SIG-M5 (cell line): Measurements from ENCODE around the gene PLIN3.
"Not testable (repeated sequence)": the region's sequence is repeated elsewhere in the genome, so short reads cannot be mapped to it uniquely, and the experiment has no call there.

ENCODE experiments used
- DNase-seq: peaks from one replicate; lab custom pipeline; 2025; lab: John Stamatoyannopoulos, UW

PLIN3 gene, protein sequence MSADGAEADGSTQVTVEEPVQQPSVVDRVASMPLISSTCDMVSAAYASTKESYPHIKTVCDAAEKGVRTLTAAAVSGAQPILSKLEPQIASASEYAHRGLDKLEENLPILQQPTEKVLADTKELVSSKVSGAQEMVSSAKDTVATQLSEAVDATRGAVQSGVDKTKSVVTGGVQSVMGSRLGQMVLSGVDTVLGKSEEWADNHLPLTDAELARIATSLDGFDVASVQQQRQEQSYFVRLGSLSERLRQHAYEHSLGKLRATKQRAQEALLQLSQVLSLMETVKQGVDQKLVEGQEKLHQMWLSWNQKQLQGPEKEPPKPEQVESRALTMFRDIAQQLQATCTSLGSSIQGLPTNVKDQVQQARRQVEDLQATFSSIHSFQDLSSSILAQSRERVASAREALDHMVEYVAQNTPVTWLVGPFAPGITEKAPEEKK

DNA sequence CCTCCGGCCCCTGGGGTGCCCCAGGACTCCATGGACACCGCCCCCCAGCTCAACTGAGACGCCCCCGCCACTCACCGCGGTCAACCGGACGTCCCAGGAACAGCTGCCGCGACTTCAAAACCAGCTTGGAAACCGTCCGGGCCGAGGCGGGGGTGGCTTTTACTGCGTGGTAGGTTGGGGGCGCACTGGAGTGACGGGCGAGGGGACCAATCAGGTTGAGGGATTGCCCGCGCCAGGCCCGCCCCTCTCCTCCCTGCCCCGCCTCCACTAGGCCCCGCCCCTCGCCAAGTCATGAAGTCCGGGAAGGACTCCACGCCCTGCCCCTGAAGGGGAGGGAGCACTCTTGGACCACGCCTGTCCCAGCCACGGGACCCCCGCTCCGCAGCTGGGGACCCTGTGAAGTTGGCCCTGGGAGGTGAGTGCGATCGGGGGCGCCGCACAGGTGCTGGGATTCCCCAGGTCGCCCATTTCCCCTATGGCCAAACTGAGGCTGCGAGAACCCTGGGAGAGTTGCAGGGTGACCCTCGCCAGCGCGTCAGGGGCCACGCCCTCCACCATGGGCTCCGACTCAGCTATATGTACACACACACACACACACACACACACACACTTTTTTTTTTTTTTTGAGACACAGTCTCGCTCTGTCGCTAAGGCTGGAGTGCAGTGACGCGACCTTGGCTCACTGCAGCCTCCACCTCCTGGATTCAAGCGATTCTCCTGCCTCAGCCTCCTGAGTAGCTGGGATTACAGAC is at the start of gene PLIN3:
PLIN3 (minus strand) TSS at position 134 of the 752 bp plus-strand sequence. CDS start 6,273 bp downstream, outside the sequence.
- peak; percentile 22 for DNase-seq

DNA sequence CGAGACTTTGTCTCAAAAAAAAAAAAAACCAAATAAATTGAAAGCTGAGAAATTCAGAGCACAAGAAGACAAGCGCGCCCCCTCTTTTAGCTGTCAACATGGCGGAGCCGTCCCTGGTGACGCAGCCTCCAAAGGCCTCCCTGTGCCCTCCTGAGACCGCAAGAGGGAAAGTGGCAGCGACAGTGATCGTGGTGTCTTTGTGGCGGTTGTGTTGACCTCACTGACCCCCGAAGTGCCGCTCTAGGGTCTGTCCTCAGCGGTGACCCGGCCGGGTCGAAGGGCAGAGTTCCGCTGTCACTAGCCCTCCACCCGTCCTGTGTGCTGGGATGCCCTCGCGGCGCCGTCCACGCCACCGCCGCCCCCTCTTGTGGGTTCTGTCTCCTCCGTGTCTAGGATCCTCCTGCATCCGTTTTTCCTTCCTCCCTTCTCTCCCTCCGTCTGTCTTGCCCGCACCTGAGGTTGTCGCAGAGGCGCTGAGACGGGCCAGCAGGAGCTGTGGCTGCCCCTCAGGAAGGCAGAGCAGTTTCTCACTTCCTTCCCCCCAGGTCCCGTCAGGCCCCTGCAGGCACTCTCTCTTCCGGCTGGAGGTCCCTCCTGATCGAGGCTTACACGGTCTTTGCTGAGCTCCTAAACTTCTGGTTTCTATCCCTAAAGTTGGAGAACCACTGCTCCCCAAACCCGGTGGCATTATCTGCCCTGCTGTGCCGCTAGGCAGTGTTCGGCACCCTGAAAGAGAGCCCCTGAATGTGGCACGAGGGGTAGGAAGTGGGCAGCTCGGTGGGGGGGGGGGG is 49.0 kb upstream of the PLIN3 start:
- DNase-seq = no peak

DNA sequence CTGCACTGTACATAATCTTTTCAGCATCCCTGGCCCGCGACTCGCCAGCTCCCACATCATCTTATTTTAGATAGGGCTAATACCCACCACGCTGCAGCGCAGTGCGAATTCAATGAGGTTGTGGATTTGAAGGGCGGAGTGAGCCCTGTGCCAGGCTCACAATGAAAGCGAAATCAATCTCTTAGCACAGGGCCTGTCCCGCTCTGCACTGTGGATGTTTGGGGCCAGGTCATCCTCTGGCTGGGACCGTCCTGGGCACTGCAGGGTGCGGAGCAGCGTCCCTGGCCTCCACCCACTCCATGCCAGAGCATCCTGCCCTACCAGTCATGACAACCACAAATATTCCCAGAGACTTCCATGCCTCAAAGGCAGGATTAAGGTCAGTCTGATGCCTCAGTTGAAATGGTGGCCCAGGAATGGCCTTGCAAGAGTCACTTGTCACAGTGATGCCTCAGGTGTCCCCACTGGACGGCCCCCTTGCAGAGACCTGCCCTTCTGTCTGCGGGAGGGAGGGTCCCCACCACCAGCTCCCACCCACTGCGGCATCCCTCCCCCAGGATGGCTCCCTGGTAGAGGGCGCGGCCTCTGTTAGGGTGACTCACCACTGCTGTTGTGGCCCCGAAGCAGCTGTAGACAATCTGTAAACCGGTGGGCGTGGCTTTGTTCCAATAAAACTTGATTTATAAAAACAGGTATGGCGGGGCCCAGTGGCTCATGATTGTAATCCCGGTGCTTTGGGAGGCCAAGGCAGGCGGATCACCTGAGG is 47.5 kb upstream of the PLIN3 start:
- no peak for DNase-seq

DNA sequence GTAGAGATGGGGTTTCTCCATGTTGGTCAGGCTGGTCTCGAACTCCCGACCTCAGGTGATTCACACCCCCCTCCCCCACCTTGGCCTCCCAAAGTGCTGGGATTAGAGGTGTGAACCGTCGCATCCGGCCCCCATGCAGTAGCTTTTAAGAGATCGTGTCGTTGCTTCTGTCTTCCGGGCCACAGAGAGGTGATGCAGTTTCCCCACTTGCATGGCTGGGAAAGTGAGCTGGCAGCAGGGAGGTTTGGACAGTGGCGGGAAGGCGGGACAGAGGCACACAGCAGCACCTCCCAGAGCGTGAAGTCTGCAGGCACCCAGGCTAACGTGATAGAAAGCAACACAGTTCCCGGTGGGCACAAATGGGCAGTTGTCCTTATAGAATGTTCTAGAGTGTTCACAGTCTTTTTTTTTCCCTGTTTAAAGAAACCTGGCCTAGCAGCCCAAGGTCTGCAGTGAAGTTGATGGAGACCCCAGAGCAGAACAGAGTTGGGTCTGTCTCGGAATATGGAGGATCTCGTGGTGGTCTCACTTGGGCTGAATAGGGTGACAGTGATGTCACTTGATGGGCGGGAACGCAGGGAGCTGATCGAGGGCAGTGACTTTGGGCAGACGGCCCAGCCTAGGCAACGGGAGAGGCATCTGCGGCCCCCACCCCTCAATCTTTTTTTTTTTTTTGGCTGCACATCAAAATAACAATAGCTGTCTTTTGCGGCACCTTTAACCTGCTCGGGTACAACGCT is 46.7 kb upstream of the PLIN3 start:
- DNase-seq = no peak

DNA sequence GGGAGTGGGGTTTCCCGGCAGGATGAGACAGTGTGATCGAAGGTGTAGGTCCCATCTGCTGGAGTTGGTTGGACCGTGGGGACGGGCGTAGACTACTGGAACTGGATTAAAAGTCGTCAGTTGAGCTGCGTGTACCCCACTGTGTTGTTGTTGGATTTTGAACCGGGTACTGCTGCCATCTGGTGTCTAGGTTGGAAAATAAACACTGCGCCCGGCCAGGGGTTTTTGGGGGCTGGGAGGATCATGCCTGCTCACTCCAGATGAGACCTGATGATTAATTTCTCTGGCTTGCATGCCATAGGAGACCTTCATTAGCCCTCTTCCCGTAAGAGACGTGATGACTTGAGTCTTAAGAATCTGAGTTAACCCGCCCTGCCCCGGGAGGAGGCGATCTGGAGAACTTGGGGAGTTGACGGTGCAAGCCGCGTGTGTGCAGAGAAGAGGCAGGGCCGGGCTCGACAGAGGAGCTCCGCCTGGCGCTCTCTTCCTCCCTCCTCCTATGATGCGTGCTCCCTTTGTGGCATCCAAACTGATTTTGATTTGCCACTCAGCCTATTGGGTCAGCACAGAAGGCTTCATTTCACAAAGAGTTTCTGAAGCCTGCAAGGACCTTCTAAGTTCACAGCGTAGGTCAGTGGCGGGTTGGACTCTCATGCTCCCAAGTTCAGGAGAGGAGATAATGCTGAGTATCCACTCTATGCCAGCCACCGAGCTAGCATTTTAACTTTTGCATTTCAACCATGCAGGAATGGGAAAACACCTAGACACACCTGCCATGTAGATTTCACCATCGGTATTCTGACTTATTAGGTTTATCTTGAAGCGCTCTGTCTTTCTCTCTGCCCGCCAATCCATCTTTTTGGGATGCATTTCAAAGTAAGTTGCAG is 44.6 kb upstream of the PLIN3 start:
- DNase-seq = no peak

DNA sequence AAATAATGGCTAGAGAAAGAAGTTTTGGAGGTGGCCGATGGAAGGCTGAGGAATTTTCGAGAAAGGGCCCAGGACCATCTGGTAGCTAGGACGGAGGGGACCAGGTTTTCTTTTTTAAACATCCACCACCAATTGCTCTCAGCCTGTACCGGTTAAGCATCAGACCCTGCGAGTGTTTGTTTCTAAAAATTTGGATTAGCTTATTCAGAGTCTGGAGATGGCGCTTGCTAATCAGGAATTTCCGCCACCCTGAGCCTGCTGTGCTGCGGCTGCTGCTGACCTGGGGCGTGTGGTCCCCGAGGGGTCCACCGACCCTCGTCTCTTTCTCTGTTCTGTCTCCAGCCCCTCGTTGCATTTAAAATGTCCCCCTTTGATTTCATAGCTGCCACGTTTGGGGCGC is 43.8 kb upstream of the PLIN3 start:
- no peak for DNase-seq

DNA sequence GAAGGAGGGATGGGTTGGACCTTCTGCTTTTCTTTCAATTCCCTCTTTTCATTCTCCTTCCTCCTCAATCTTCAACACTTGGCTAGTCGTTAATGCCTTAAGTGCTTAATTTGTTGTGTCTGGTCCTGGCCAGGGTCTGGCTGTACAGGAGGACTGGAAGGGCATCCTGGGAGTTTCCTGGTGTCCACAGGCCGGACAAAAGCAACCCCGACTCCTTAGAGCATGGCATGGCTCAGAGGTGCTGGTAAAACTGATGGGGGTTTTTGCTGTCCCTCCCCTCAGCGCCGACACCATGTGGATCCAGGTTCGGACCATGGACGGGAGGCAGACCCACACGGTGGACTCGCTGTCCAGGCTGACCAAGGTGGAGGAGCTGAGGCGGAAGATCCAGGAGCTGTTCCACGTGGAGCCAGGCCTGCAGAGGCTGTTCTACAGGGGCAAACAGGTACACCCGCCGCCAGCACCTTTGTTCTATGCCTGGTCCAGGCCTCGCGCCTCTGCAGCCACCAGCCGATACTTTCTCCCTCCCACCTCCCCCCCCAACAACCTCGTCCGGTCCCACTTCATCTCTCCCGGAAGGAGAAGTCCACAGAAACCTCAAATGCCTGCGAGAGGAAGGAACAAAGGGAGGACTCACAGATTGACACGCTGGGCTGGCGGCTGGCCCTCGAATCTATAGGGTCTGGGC is 43.3 kb upstream of the PLIN3 start:
- DNase-seq = no peak

DNA sequence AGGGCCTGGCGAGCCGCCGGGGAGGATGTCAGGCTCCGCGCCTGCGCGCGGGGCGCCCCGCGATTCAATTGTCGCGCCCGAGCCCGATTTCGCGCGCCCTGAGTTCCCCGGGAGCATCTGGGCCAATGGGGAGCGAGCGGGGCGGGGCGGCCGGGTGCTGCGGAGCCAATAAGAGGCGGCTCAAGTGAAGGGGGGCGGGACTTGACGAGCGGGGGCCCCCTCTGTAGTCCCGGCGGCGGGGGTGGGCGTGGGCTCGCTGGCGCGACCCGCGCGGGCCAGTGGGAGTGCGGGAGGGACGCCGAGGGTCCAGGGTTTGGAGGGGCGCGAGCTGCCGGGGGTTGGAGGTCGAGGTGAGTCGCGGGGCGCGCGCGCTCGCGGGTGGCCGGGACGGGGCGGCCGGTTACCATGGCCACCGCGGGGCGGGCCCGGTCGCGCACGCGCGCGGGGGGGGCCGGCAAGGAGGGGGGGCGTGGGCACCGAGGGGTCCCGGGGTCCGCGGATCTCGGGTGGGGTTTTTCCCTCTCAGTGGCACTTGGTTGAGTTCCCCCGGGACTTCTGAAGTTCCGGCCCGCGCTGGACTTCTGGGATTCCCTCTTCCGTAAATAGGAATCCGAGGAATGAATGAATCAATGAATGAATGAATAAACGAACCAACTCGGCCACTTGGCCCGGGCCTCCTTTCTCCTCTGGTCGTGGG is 42.6 kb upstream of the PLIN3 start:
- DNase-seq = peak; percentile 57

DNA sequence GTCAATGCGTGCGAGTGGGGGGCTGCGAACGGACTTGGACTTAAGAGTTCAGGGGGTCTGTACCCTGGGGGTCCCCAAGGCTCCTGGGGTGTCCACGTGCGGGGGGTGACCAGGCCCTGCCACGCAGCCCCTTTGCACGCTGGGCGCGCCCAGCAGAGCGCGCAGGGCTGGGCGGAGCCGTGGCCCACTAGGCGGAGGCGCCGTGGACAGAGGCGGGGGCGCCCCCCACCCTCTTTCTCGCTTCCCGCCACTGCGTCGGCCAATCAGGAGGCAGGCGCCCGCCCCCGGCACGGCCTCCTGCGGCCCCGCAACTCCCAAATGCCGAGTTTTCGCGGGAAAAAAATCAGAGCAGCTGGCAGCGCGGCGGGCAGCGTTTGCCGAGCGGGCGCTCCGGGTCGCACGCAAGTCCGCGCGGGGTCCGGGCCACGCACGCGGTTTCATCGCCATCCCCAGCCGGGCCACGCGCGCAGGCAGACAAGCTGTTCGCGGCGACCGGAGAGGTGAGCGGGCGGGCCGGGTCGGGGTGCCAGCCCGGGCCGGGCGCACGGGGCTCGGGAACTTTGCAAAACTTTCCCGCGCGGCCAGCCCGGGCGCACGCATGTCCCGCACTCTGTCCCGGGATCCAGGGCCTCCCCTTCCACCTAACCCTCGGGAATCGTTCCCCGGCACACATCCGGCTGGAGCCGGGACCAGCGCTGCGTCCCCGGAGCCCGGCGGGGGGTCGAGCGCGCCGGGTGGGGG is 41.9 kb upstream of the PLIN3 start, which contains the start of gene UHRF1:
UHRF1 (plus strand) TSS at position 346 of the 741 bp plus-strand sequence. CDS start 1,385 bp downstream, outside the sequence.
- no peak for DNase-seq

DNA sequence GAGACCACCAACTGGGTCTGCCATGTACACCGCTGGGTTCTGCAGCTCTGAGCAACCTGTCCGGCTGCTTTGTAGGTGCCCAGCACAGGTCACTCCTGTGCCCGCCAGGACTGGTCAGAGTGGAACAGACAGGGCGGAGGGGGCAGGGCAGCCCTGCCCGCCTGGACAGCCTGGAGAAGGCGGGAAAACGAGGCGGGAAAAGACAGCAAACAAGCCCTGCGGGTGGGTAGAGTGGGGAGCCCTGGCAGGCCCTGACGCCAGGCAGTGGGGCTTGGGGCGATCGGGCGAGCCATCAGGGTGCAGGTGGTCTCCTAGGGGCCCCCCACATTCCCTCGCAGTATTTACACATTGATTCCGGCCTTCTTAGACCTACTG is 41.3 kb upstream of the PLIN3 start:
- no peak for DNase-seq

DNA sequence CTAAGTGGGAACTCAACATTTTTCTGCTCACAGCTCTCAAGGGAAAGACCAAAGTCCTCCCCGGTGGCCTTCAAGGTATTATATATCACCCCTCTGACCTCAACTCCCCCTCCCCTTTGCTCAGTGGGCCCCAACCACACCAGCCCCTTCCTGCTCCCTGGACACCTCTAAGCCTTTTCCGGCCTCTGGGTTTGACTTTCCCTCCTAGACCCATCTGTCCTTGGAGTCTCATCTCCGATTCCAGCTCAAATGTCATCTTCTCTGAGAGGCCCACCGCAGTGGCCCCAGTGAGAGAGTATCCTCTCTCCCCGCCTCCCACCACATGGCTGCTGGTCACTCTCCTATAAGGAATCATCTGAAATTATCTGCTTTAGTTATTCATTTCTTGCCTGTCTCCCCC is 40.9 kb upstream of the PLIN3 start:
- DNase-seq = no peak

DNA sequence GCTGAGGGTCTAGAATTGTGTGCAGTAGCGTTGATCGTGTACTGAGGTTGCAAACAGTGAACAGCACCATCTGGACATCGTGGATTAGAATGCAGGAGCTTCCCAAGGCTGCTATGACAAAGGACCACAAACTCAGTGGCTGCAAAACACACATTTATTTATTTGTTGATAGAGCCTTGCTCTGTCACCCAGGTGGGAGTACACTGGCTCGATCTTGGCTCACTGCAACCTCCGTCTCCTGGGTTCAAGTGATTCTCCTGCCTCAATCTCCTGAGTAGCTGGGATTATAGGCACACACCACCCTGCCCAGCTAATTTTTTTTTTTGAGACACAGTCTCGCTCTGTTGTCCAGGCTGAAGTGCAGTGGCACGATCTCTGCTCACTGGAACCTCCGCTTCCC is 39.5 kb upstream of the PLIN3 start:
- DNase-seq = no peak

DNA sequence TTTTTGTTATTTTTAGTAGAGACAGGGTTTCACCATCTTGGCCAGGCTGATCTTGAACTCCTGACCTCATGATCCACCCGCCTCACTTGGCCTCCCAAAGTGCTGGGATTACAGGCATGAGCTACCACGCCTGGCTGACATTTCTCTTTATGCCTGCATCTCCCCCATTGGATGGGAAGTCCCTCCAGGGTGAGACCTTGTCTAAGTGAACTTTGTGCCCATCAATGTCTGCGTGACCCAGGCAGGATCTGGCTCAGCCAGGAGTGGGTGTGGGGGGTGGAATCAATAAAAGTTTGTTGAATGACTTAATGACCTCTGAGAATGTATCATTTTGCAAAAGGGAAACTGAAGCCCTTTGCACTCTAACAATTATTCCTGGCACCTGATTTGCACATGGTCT is 37.0 kb upstream of the PLIN3 start:
- no peak for DNase-seq

DNA sequence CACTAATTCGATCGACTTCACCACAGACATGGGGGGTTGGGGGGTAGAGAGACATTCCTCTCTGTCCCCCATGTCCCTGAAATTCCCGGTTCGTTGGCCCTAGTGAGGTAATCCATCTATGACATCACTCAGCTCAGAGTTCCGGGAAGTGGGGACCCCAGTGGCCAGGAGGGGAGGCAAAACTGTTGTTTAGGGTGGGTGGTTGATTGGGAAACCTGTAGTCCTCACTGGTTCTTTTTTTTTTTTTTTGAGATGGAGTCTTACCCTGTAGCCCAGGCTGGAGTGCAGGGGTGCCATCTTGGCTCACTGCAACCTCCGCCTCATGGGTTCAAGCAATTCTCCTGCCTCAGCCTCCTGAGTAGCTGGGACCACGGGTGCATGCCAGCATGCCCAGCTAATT is 35.3 kb upstream of the PLIN3 start, which contains the start of gene ARRDC5:
ARRDC5 (minus strand) TSS at position 101 of the 400 bp plus-strand sequence; CDS start at position 30, 71 bp downstream.
- DNase-seq = no peak

DNA sequence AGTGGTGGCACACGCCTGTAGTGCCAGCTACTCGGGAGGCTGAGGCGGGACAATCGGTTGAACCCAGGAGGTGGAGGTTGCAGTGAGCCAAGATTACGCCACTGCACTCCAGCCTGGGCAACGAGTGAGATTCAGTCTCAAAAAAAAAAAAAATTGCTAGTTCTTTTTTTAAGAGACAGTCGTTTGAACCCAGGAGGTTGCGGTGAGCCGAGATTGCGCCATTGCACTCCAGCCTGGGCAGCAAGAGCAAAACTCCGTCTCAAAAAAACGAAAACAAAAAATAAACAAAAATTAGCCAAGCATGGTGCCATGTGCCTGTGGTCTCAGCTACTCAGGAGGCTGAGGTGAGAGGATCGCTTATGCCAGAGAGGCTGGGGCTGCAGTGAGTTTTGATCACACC is 33.4 kb upstream of the PLIN3 start:
- DNase-seq = not testable (repeated sequence)

DNA sequence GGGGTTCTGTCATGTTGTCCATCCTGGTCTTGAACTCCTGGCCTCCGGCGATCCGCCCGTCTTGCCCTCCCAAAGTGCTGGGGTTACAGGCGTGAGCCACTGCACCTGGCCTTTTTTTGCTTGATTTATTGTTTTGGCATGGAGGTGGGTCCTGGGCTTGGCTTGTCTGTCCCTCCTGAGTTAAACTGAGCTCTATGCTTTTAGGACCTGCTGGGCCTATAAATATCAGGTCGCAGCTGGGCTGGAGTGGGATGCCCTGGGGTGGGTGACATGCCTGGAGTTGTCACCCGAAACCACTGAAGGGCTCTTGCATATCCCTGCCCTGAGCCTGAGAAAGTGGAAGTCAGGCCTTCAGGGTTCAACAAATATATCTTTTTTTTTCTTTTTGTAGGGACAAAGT is 29.7 kb upstream of the PLIN3 start:
- DNase-seq = no peak

DNA sequence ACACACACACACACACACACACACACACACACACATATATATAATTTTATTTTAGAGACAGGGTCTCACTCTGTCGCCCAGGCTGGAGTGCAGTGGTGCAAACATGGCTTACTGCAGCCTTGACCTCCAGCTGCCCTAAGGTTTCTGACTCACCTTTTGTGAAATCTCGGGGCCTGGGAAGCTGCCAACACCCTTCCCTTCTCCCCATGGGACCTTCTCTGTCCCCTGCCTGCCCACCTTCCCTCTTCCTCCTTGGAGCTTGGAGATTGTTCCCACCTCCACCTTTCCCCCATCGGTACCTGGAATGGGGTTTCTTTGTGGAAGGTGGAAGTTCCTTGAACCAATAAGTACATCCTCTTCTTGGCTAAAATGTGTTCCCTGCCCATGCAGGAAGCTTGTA is 28.9 kb upstream of the PLIN3 start:
- DNase-seq = no peak

DNA sequence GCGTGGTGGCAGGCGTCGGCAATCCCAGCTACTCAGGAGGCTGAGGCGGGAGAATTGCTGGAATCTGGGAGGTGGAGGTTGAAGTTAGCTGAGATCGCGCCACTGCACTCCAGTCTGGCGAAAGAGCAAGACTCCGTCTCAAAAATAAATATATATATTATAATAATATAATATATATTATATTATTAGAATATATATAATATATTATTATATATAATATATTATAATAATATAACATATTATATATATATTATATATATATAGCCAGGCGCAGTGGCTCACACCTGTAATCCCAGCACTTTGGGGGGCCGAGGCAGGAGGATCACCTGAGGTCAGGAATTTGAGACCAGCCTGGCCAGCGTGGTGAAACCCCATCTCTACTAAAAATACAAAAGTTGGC is 25.5 kb upstream of the PLIN3 start:
- DNase-seq = not testable (repeated sequence)
